Endothelial cell of umbilical vein (primary cell): ENCODE measurements around the gene CA4. TPM values are rescaled to one million over a fixed set of nuclear protein-coding genes. Genes with fewer than 3 reads are reported as not detected.

Experiments
- BruUV-seq: library from RNA; stranded (reverse); fragments of 400-500 nt; replicated peaks from 2 replicates; lab custom pipeline; 2021; lab: Mats Ljungman, UMichigan
- CTCF ChIA-PET: fragments of 300-600, 350-600 bp; sonication (Branson Sonifier 250); formaldehyde crosslinking; loops from one replicate; lab custom pipeline; 2021; ENCODE audit warnings: antibody characterized with exemption, inconsistent platforms; lab: Charles Lee
- POLR2A ChIA-PET: fragments of 300-600, 350-600 bp; sonication (Branson Sonifier 250); formaldehyde crosslinking; loops from one replicate; lab custom pipeline; 2021; ENCODE audit warnings: antibody characterized with exemption, inconsistent platforms; lab: Charles Lee
- DNase-seq: peaks from one replicate; pipeline ENCODE4 v3.0.0-alpha.2; 2011; ENCODE audit warnings: low read depth, low spot score
- FAIRE-seq: peaks from 2 replicates; lab custom pipeline; 2011; peaks lifted over from hg19 to GRCh38; lab: Jason Lieb, UNC
- H2AFZ ChIP-seq: 2 replicates; pipeline ENCODE4 v1.6.0; 2012; ENCODE audit warnings: low read depth, low read length, control low read depth, inconsistent platforms
- H3K27ac ChIP-seq: 2 replicates; pipeline ENCODE4 v1.5.1; 2011; ENCODE audit warnings: low read depth, mild to moderate bottlenecking, control low read depth, low read length, moderate library complexity; ENCODE audit not compliant: insufficient read depth
- H3K27me3 ChIP-seq, 2 experiments: 2 replicates each; pipeline versions ENCODE4 v1.6.0 to v1.6.1; 2011; ENCODE audit warnings: low read length in 2 of 2, mixed read lengths in 1 of 2; ENCODE audit not compliant: control insufficient read depth in 2 of 2, insufficient read depth in 2 of 2
- H3K36me3 ChIP-seq, 2 experiments: 2 replicates in 1 of 2; 3 replicates in 1 of 2; pipeline ENCODE4 v1.5.1; 2011; ENCODE audit warnings: low read length in 2 of 2, mild to moderate bottlenecking in 1 of 2, moderate library complexity in 1 of 2; ENCODE audit not compliant: control insufficient read depth in 2 of 2, insufficient read depth in 2 of 2; ENCODE audit errors: extremely low read depth in 1 of 2
- H3K4me1 ChIP-seq: 3 replicates; pipeline ENCODE4 v1.5.1; 2011; ENCODE audit warnings: mild to moderate bottlenecking, low read length; ENCODE audit not compliant: control insufficient read depth, insufficient read depth; ENCODE audit errors: extremely low read depth
- H3K4me2 ChIP-seq: 2 replicates; pipeline ENCODE4 v1.6.1; 2011; ENCODE audit warnings: low read length, control low read depth, mixed read lengths; ENCODE audit not compliant: insufficient read depth
- H3K4me3 ChIP-seq, 3 experiments: fragments of 200-600 bp in 1 of 3; sonication (generic), shearing (Covaris generic) in 1 of 3; replicated peaks in 1 of 3; 2 replicates each; pipeline ENCODE4 v1.5.1; 2011 to 2016; ENCODE audit warnings: control low read depth in 3 of 3, low read length in 3 of 3, mild to moderate bottlenecking in 2 of 3, inconsistent platforms in 1 of 3, low read depth in 1 of 3, moderate library complexity in 1 of 3; ENCODE audit not compliant: insufficient read depth in 1 of 3
- H3K79me2 ChIP-seq: 2 replicates; pipeline ENCODE4 v1.6.0; 2012; ENCODE audit warnings: low read length, inconsistent platforms; ENCODE audit not compliant: control insufficient read depth, insufficient read depth
- H3K9ac ChIP-seq: replicated peaks from 2 replicates; pipeline ENCODE3; 2011; ENCODE audit warnings: low read length, control low read depth; ENCODE audit not compliant: insufficient read depth; ENCODE audit errors: extremely low read depth
- H3K9me1 ChIP-seq: replicated peaks from 3 replicates; pipeline ENCODE4 v1.6.0; 2011; ENCODE audit warnings: mild to moderate bottlenecking, low read length; ENCODE audit not compliant: control insufficient read depth, insufficient read depth; ENCODE audit errors: extremely low read depth
- H3K9me3 ChIP-seq: replicated peaks from 2 replicates; pipeline ENCODE4 v1.5.1; 2012; ENCODE audit warnings: low read length, inconsistent platforms; ENCODE audit not compliant: control insufficient read depth, insufficient read depth
- H4K20me1 ChIP-seq: replicated peaks from 2 replicates; pipeline ENCODE3; 2011; ENCODE audit warnings: mild to moderate bottlenecking, low read length; ENCODE audit not compliant: control insufficient read depth, insufficient read depth; ENCODE audit errors: extremely low read depth
- CTCF ChIP-seq, 2 donors: IDR thresholded peaks; 1 replicate in 1 of 2; 2 replicates in 1 of 2; pipeline ENCODE4 v1.5.1; 2011; ENCODE audit warnings: low read length in 2 of 2, mild to moderate bottlenecking in 2 of 2, moderate library complexity in 2 of 2, control low read depth in 1 of 2, inconsistent platforms in 1 of 2, low read depth in 1 of 2; ENCODE audit not compliant: insufficient read depth in 1 of 2; ENCODE audit errors: extremely low read depth in 1 of 2
- EZH2 ChIP-seq: IDR thresholded peaks from 2 replicates; pipeline ENCODE4 v1.6.1; 2012; ENCODE audit warnings: borderline replicate concordance, low read depth, mild to moderate bottlenecking, moderate library complexity, low read length, inconsistent platforms; ENCODE audit not compliant: severe bottlenecking
- FOS ChIP-seq: IDR thresholded peaks from 2 replicates; pipeline ENCODE4 v1.6.1; 2011; ENCODE audit warnings: mild to moderate bottlenecking, low read length, moderate library complexity, borderline replicate concordance; ENCODE audit not compliant: insufficient read depth
- GATA2 ChIP-seq: IDR thresholded peaks from 2 replicates; pipeline ENCODE4 v1.7.0; 2011; ENCODE audit warnings: low read depth, mild to moderate bottlenecking, moderate library complexity, mixed read lengths, low read length; ENCODE audit not compliant: insufficient read length, insufficient read depth
- JUN ChIP-seq: IDR thresholded peaks from 2 replicates; pipeline ENCODE4 v1.6.1; 2011; ENCODE audit warnings: borderline replicate concordance, low read depth; ENCODE audit not compliant: insufficient read length, insufficient read depth
- MYC ChIP-seq: IDR thresholded peaks from one replicate; pipeline ENCODE4 v1.6.1; 2011; ENCODE audit warnings: mild to moderate bottlenecking, low read depth, low read length
- POLR2A ChIP-seq: IDR thresholded peaks from 2 replicates; pipeline ENCODE4 v1.6.1; 2012; ENCODE audit warnings: low read depth, mild to moderate bottlenecking, control low read depth, low read length
- POLR2AphosphoS5 ChIP-seq: IDR thresholded peaks from 2 replicates; pipeline ENCODE4 v1.6.1; 2012; ENCODE audit warnings: low read depth, mild to moderate bottlenecking, control low read depth, low read length, moderate library complexity; ENCODE audit not compliant: insufficient read depth
- dilution Hi-C: fragments of 300-500 bp; cut with MboI; formaldehyde crosslinking; loops from one replicate; pipeline ENCODE4 v1.15.0; 2019; ENCODE audit warnings: low sequenced_read_pairs; ENCODE audit not compliant: extremely low pct_ligation_motif_present
- intact Hi-C: fragments of 100-400 bp; cut with micrococcal nuclease; formaldehyde crosslinking; loops from one replicate; pipeline ENCODE4 v1.10.0; 2022
- polyA plus RNA-seq, 4 experiments: library from polyadenylated mRNA; depleted of rRNA in 3 of 4; stranded (reverse) in 3 of 4; unstranded in 1 of 4; fragments of >200 nt; gene quantifications; 2 replicates each; pipeline versions ENCODE4 v1.2.1 to v1.2.3, GENCODE V29; 2011 to 2012; ENCODE audit warnings: missing spikeins in 1 of 4
- total RNA-seq: library from RNA; stranded (reverse); gene quantifications from 2 replicates; pipeline ENCODE4 v1.2.3, GENCODE V29; 2021
- TF ChIP-seq, protein P1 (sequence below): IDR thresholded peaks from 2 replicates; pipeline ENCODE4 v1.6.1; 2011; ENCODE audit not compliant: insufficient read depth, insufficient read length

Gene CA4
- total and polyA plus RNA-seq, 2 donors (not counting 3 experiments of a cell fraction or from before 2014, with no cell fraction given), result 0.17 to 0.29 TPM

DNA sequence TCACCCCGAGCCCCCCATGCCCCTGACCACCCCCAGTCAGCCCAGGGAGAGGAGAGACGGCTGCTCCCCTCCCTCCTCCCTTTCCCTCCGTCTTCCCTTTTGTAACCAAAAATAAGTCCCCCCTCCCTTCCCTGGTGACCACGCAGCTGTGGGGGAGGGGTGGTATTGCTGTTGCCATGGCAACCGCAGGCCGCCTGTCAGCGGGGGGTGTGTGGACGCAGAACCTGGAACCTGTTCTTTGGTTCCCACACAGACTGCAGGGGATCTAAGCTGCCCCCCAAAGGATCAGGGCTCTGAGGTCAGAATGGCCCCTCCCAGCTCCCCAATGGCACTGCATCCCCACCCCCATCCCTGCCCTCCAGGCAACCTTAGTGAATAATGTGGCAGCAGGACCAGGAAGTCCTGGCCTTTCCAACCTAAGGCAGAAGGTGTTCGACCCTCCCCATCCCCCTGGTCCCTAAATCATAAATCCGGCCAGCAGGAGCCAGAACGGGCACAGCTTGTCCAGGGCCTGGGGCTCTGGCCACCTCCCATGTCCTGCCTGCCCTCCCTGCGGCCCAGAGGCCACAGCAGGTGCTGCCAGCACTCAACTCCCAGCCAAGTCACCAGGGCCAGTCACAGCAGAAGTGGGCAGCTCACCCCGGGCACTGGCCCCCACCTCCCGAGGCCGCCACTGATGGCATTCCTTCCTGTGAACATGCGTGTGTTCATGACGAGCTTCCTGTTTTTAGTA, 12.0 kb downstream of the CA4 start:
- FAIRE-seq (no peak), DNase-seq (peak; percentile 43)
- CTCF ChIA-PET, result interaction anchor here (1.3 to 1.4 kb wide), 3 partner anchors 9 to 20 kb away, joined by 3 to 5 read pairs (median 4); no protein-coding TSS in a partner anchor
- Histone ChIP-seq H3K9me1 (no peaks in the 10 kb centered on the region), H3K36me3 (no peaks in the 10 kb centered on the region), H4K20me1 (no peaks in the 10 kb centered on the region), H3K27me3 (no peaks in the 10 kb centered on the region), H3K79me2 (no peaks in the 10 kb centered on the region), H3K27ac (no peak overlapping the region), H3K4me3 (no peak overlapping the region), H3K4me2 (no peak overlapping the region), H3K9me3 (no peaks in the 10 kb centered on the region), H2AFZ (no peak overlapping the region), H3K9ac (no peak overlapping the region), H3K4me1 (peaks cover 3% of the 10 kb centered on the region)
- TF ChIP-seq GATA2 (no peak), JUN (no peak)
- intact Hi-C loops, result loop anchor here (2.0 kb wide), 1 partner anchor 19 kb away; no protein-coding TSS in a partner anchor
- no TSS peak for BruUV-seq
- dilution Hi-C loops, result no loop called here
- POLR2A ChIA-PET, result interaction anchor here (0.8 kb wide), 1 partner anchor 9 kb away, joined by 3 read pairs; no protein-coding TSS in a partner anchor

- BruUV-seq, result no TSS peak
- no peak overlapping the region for H3K27ac ChIP-seq
- H3K4me3 ChIP-seq, result no peak overlapping the region
- intact Hi-C loops (loop anchor here (2.0 kb wide), 1 partner anchor 20 kb away; no protein-coding TSS in a partner anchor), dilution Hi-C loops (no loop called here)
- no peaks in the 10 kb centered on the region for H3K79me2 ChIP-seq
- H4K20me1 ChIP-seq, result no peaks in the 10 kb centered on the region
- no peaks in the 10 kb centered on the region for H3K36me3 ChIP-seq
- FAIRE-seq, result peak; percentile 28
- H3K9me3 ChIP-seq, result no peaks in the 10 kb centered on the region
- H3K9ac ChIP-seq, result no peak overlapping the region
- no peak for DNase-seq
- TF ChIP-seq CTCF (IDR thresholded peaks at IDR 0.05; ENCODE audit: extremely low read depth in 1 of 2, insufficient read depth in 1 of 2, low read depth in 1 of 2, low read length in 2 of 2) (no peak), POLR2AphosphoS5 (no peak), GATA2 (no peak), POLR2A (no peak), MYC (no peak), FOS (no peak), EZH2 (no peak), JUN (no peak)
- TF ChIP-seq, protein P1, sequence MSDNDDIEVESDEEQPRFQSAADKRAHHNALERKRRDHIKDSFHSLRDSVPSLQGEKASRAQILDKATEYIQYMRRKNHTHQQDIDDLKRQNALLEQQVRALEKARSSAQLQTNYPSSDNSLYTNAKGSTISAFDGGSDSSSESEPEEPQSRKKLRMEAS, result no peak
- no peaks in the 10 kb centered on the region for H3K9me1 ChIP-seq
- no peaks in the 10 kb centered on the region for H3K27me3 ChIP-seq
- no peak overlapping the region for H2AFZ ChIP-seq
- H3K4me1 ChIP-seq, result peaks cover 3% of the 10 kb centered on the region
- ChIA-PET POLR2A (no interaction called here), CTCF (interaction anchor here (0.6 to 0.9 kb wide), 3 partner anchors 10 to 69 kb away, joined by 3 to 4 read pairs (median 3); no protein-coding TSS in a partner anchor)
- no peak overlapping the region for H3K4me2 ChIP-seq
Measured at GRCh38 chr17:60163108-60163784, 13.5 kb downstream of the CA4 start.
